CD14-positive monocyte (primary cell): Measurements from ENCODE around the gene SAV1. TPM values are rescaled to one million over a fixed set of nuclear protein-coding genes. Genes with fewer than 3 reads are reported as not detected.

Experiments
- DNase-seq, 3 donors: peaks; one replicate each; pipeline ENCODE4 v3.0.0-alpha.2; 2011 to 2022
- H2AFZ ChIP-seq: 2 replicates; pipeline ENCODE4 v1.6.0; 2012; ENCODE audit warnings: mild to moderate bottlenecking, low read depth, low read length, inconsistent platforms; ENCODE audit not compliant: insufficient read depth, poor library complexity, severe bottlenecking
- H3K27ac ChIP-seq, 2 donors: 1 replicate in 1 of 2; 2 replicates in 1 of 2; pipeline ENCODE4 v1.5.1; 2012 to 2013; ENCODE audit warnings: low read length in 2 of 2, control low read depth in 1 of 2, inconsistent platforms in 1 of 2, low read depth in 1 of 2, mild to moderate bottlenecking in 1 of 2
- H3K27me3 ChIP-seq, 2 donors: one replicate each; pipeline versions ENCODE4 v1.6.0 to v1.6.1; 2011 to 2013; ENCODE audit warnings: low read length in 2 of 2; ENCODE audit not compliant: control insufficient read depth in 2 of 2, insufficient read depth in 2 of 2
- H3K36me3 ChIP-seq, 2 donors: replicated peaks in 1 of 2; 1 replicate in 1 of 2; 2 replicates in 1 of 2; pipeline versions ENCODE4 v1.5.1 to v1.6.1; 2012 to 2013; ENCODE audit warnings: low read length in 2 of 2, control low read depth in 1 of 2, inconsistent platforms in 1 of 2, mild to moderate bottlenecking in 1 of 2; ENCODE audit not compliant: insufficient read depth in 2 of 2, control insufficient read depth in 1 of 2
- H3K4me1 ChIP-seq, 2 donors: 1 replicate in 1 of 2; 2 replicates in 1 of 2; pipeline versions ENCODE4 v1.5.1 to v1.6.1; 2012 to 2013; ENCODE audit warnings: low read length in 2 of 2, control low read depth in 1 of 2, inconsistent platforms in 1 of 2, mild to moderate bottlenecking in 1 of 2, moderate library complexity in 1 of 2; ENCODE audit not compliant: insufficient read depth in 2 of 2, control insufficient read depth in 1 of 2
- H3K4me2 ChIP-seq: replicated peaks from 2 replicates; pipeline ENCODE3; 2012; ENCODE audit warnings: low read length, moderate library complexity, mild to moderate bottlenecking; ENCODE audit not compliant: poor library complexity, severe bottlenecking; ENCODE audit errors: extremely low read depth
- H3K4me3 ChIP-seq, 3 experiments: fragments of 200-600 bp in 1 of 3; sonication (generic) in 1 of 3; replicated peaks in 1 of 3; 1 replicate in 2 of 3; 2 replicates in 1 of 3; pipeline ENCODE4 v1.5.1; 2011 to 2013; ENCODE audit warnings: low read length in 3 of 3, mild to moderate bottlenecking in 3 of 3, control low read depth in 2 of 3, low read depth in 2 of 3, inconsistent platforms in 1 of 3, moderate library complexity in 1 of 3
- H3K79me2 ChIP-seq: 2 replicates; pipeline ENCODE4 v1.6.0; 2012; ENCODE audit warnings: mild to moderate bottlenecking, control low read depth, inconsistent platforms, low read length, moderate library complexity; ENCODE audit not compliant: insufficient read depth
- H3K9ac ChIP-seq: 2 replicates; pipeline ENCODE4 v1.6.0; 2017; ENCODE audit warnings: low read length, mild to moderate bottlenecking; ENCODE audit not compliant: insufficient read depth, poor library complexity, severe bottlenecking
- H3K9me3 ChIP-seq, 2 donors: replicated peaks in 1 of 2; 1 replicate in 1 of 2; 2 replicates in 1 of 2; pipeline versions ENCODE4 v1.5.1 to v1.6.1; 2012 to 2013; ENCODE audit warnings: low read length in 2 of 2, control low read depth in 1 of 2; ENCODE audit not compliant: control insufficient read depth in 1 of 2, insufficient read depth in 1 of 2
- H4K20me1 ChIP-seq: 2 replicates; pipeline ENCODE4 v1.6.0; 2012; ENCODE audit warnings: mild to moderate bottlenecking, low read length, control low read depth, moderate library complexity; ENCODE audit not compliant: insufficient read depth
- H3K27ac Mint-ChIP-seq, 7 donors: one replicate each; pipeline ENCODE4 v1.8.0; 2020; ENCODE audit warnings: mild to moderate bottlenecking in 7 of 7, mixed read lengths in 7 of 7, moderate library complexity in 6 of 7, inconsistent platforms in 2 of 7
- H3K27me3 Mint-ChIP-seq, 3 donors: one replicate each; pipeline ENCODE4 v1.8.0; 2021 to 2022; ENCODE audit warnings: low read depth in 3 of 3, mild to moderate bottlenecking in 3 of 3, mixed read lengths in 3 of 3, moderate library complexity in 3 of 3, inconsistent platforms in 1 of 3
- H3K36me3 Mint-ChIP-seq, 2 donors: one replicate each; pipeline ENCODE4 v1.8.0; 2020; ENCODE audit warnings: mixed read lengths in 2 of 2, inconsistent platforms in 1 of 2, mild to moderate bottlenecking in 1 of 2
- H3K4me1 Mint-ChIP-seq: one replicate; pipeline ENCODE4 v1.8.0; 2020; ENCODE audit warnings: mild to moderate bottlenecking, mixed read lengths
- H3K4me3 Mint-ChIP-seq, 2 donors: one replicate each; pipeline ENCODE4 v1.8.0; 2020; ENCODE audit warnings: mild to moderate bottlenecking in 2 of 2, mixed read lengths in 2 of 2, moderate library complexity in 1 of 2
- H3K9me3 Mint-ChIP-seq, 7 donors: one replicate each; pipeline ENCODE4 v1.8.0; 2020 to 2022; ENCODE audit warnings: mixed read lengths in 7 of 7, mild to moderate bottlenecking in 6 of 7, moderate library complexity in 6 of 7, inconsistent platforms in 2 of 7
- WGBS: methylation state at CpG from one replicate; pipeline ENCODE4 v1.1.5; 2013; ENCODE audit warnings: missing lambda C conversion rate; ENCODE audit not compliant: insufficient coverage; 5-methylcytosine and 5-hydroxymethylcytosine counted together
- intact Hi-C, 2 donors: fragments of 100-400 bp; cut with micrococcal nuclease; formaldehyde crosslinking; loops; one replicate each; pipeline versions ENCODE4 v1.15.0 to v1.15.1; 2023
- polyA plus RNA-seq, 3 donors: library from polyadenylated mRNA; depleted of rRNA in 1 of 3; unstranded in 2 of 3; stranded (reverse) in 1 of 3; fragments of 300-500 nt in 2 of 3; fragments of >200 nt in 1 of 3; fragmentation: Illumina TruSeq in 2 of 3; gene quantifications; 1 replicate in 2 of 3; 2 replicates in 1 of 3; pipeline ENCODE4 v1.2.3, GENCODE V29; 2012 to 2021
- TF ChIP-seq, protein P1 (sequence below): fragments of 200-600 bp; IDR thresholded peaks from one replicate; pipeline ENCODE4 v1.8.0; 2022; ENCODE audit warnings: antibody characterized with exemption, mild to moderate bottlenecking

SAV1 gene
- polyA plus RNA-seq, 3 donors, result 1.8 to 5.1 (median 4.8) TPM

DNA sequence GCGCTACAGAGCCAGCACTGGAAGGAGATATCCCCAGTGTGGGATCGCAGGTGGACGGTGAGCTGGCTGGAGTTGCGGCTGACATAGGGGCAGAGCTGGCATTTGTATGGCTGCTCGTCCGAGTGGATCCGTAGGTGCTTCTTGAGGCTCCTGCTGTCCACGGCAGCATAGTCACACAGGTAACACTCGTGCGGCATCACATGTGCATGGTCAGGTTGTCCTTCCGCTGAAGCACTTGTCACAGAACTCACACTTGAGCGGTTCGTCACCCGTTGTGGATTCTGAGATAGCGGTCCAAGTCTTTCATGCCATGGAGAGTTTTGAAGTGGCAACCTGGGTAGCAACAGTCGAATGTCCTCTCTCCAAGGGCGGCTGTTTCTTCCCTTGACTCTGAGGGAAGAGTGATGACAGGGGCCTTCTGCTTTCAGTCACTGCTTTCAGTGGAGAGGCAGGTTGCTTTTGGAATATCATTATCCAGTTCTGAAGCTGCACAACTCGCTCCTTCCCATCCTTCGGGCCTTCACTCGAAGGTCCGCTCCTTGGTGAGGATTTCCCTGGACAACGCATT, 37.0 kb upstream of the SAV1 start:
- H3K4me2 ChIP-seq, result no peak overlapping the region
- no peaks in the 10 kb centered on the region for H4K20me1 ChIP-seq
- no peaks in the 10 kb centered on the region for H3K4me1 ChIP-seq
- no peak overlapping the region for H3K9ac ChIP-seq
- no peak overlapping the region for H3K27ac ChIP-seq
- H2AFZ ChIP-seq, result no peak overlapping the region
- DNase-seq, result no peak
- peaks cover 0 to 10% of the 10 kb centered on the region in 2 donors for H3K9me3 ChIP-seq
- no peak overlapping the region for H3K4me3 ChIP-seq
- no peaks in the 10 kb centered on the region for H3K4me1 Mint-ChIP-seq
- H3K27me3 Mint-ChIP-seq, result peaks cover 0 to 2% (median 2%) of the 10 kb centered on the region in 3 donors
- TF ChIP-seq, protein P1, sequence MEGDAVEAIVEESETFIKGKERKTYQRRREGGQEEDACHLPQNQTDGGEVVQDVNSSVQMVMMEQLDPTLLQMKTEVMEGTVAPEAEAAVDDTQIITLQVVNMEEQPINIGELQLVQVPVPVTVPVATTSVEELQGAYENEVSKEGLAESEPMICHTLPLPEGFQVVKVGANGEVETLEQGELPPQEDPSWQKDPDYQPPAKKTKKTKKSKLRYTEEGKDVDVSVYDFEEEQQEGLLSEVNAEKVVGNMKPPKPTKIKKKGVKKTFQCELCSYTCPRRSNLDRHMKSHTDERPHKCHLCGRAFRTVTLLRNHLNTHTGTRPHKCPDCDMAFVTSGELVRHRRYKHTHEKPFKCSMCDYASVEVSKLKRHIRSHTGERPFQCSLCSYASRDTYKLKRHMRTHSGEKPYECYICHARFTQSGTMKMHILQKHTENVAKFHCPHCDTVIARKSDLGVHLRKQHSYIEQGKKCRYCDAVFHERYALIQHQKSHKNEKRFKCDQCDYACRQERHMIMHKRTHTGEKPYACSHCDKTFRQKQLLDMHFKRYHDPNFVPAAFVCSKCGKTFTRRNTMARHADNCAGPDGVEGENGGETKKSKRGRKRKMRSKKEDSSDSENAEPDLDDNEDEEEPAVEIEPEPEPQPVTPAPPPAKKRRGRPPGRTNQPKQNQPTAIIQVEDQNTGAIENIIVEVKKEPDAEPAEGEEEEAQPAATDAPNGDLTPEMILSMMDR, result no peak
- no peak overlapping the region for H3K27ac Mint-ChIP-seq
- H3K36me3 ChIP-seq, result no peaks in the 10 kb centered on the region
- intact Hi-C loops, result no loop called here
- H3K9me3 Mint-ChIP-seq, result peaks cover 2 to 9% (median 7%) of the 10 kb centered on the region in 7 donors
- no peaks in the 10 kb centered on the region for H3K36me3 Mint-ChIP-seq
- no peak overlapping the region for H3K4me3 Mint-ChIP-seq
- WGBS, result over 99% methylated on average over 12 of the region's 22 CpGs
- H3K27me3 ChIP-seq, result no peaks in the 10 kb centered on the region
- H3K79me2 ChIP-seq, result no peaks in the 10 kb centered on the region

DNA sequence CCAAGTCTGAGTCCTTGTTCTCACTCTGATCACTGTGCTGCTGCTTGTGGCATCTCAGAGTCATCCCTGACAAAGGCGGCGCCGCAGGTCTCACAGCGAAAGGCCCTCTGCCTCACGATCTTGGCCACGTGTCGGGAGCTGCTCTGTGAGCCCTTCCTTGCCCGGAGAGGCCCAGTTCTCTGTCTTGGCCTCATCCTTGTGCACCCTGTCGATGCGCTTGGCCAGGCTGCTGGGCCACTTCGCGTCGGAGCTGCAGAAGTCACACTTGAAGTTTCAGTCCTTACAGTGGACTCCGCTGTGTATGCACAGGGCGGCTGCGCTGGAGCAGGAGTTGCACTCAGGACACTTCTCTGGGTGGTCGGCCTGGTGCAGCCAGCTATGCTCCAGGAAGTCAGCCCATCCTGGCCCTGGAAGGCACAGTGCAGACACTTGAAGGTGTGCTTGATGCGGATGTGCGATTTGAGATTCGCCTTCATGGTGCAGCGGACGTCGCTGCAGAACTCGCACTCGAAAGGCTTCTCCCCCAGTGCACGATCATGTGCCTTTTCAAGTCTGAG, 36.4 kb upstream of the SAV1 start:
- peaks cover 0 to 2% (median 2%) of the 10 kb centered on the region in 3 donors for H3K27me3 Mint-ChIP-seq
- intact Hi-C loops, result no loop called here
- no peaks in the 10 kb centered on the region for H3K4me1 Mint-ChIP-seq
- Histone ChIP-seq H3K4me2 (no peak overlapping the region), H3K4me3 (no peak overlapping the region), H3K9ac (no peak overlapping the region), H4K20me1 (no peaks in the 10 kb centered on the region), H3K27me3 (no peaks in the 10 kb centered on the region), H2AFZ (no peak overlapping the region), H3K27ac (no peak overlapping the region), H3K4me1 (no peaks in the 10 kb centered on the region), H3K79me2 (no peaks in the 10 kb centered on the region), H3K36me3 (no peaks in the 10 kb centered on the region), H3K9me3 (peaks cover 0 to 10% of the 10 kb centered on the region in 2 donors)
- WGBS, result 97% methylated on average over 26 of the region's 26 CpGs
- H3K27ac Mint-ChIP-seq, result no peak overlapping the region
- peaks cover 5 to 14% (median 9%) of the 10 kb centered on the region in 7 donors for H3K9me3 Mint-ChIP-seq
- TF ChIP-seq, protein P1, result no peak
- H3K4me3 Mint-ChIP-seq, result no peak overlapping the region
- no peak for DNase-seq
- H3K36me3 Mint-ChIP-seq, result no peaks in the 10 kb centered on the region
